NK-92 (cell line): ENCODE data around the gene IST1.

Experiments
- DNase-seq: peaks from one replicate; lab custom pipeline; 2025; ENCODE audit not compliant: unreplicated experiment; lab: John Stamatoyannopoulos, UW

The IST1 gene

GRCh38 chr16:71961066-71962039 is 66.0 kb downstream of the IST1 start:
- no peak for DNase-seq

GRCh38 chr16:71963125-71963875 is 68.0 kb downstream of the IST1 start:
- no peak for DNase-seq

- DNase-seq: no peak
Measured at GRCh38 chr16:71965223-71965622, 69.9 kb downstream of the IST1 start.

GRCh38 chr16:71966932-71967331 is 71.6 kb downstream of the IST1 start:
- no peak for DNase-seq

- DNase-seq: no peak
Measured at GRCh38 chr16:71969353-71969752, 74.0 kb downstream of the IST1 start.

- no peak for DNase-seq
Measured at GRCh38 chr16:71971571-71971970, 76.2 kb downstream of the IST1 start.

GRCh38 chr16:71972356-71972755 is 77.0 kb downstream of the IST1 start:
- no peak for DNase-seq

GRCh38 chr16:71973001-71973400 is 77.7 kb downstream of the IST1 start:
- DNase-seq: no peak

GRCh38 chr16:71974068-71974818 is 78.9 kb downstream of the IST1 start:
- DNase-seq: no peak
